ENCODE results near the gene SLC26A2. TPM values are rescaled to one million over a fixed set of nuclear protein-coding genes. Genes with fewer than 3 reads are reported as not detected.

The SLC26A2 gene
- total RNA-seq = 10 to 100 TPM; 14.2 to 14.3 TPM
- polyA plus RNA-seq = 1 to 10 TPM; 1.4 to 4.0 TPM

DNA sequence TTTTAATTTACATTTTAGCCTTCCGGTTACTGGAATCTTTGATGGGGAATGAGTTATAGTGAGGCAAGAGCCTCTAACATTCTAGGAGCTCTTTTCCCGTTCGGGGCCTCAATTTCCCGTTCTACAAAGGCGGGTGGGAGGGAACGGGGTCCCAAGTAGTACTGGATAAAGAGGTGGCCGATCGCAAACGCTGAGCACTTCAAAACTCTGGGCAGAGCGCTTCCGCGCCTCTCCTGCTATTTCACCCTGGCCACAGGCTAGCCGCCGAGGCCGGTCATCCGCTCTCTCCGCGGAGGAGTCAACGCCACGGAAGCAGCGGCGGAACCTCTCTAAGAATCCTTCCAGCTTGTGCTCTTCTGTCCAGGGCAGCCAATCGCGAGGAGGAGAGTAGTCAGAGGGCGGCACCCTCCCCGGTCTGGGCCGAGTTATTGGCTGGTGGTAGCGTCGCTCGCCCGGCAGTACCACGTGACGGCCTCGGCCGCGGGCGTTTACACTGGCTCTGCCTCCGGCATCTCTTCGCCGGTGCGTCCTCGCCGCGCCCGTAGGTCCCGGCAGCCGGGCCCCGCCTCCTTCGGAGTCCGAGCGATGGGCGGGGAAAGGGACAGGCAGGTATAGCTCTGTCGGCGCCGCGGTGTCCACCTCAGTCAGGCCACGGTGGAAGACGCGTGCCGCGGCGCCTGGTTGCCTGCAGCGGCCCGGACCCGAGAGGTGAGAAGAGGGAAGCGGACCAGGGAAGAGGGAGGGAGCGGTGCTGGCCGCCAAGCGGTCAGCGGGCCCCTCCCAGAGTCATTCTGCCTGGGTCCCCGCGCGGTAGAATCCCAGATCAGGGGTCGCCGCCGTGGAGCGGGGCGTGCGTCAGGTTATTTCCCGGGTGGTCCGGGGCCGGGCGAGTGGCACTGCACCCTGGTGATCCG lies at the start of gene SLC26A2:
TSS of gene SLC26A2 (plus strand) at position 487 of the 914 bp plus-strand sequence. CDS start 16,895 bp downstream, outside the sequence.
- CTCF ChIA-PET (ENCODE audit: partially characterized antibody) = interaction anchor here (0.6 to 5.0 kb wide), 11 partner anchors 8 to 515 kb away, joined by 3 to 51 read pairs (median 5); partner anchors contain the start of genes HMGXB3 and TIGD6
- intact Hi-C loops (cut with micrococcal nuclease) = loop anchor here (1.0 to 10.0 kb wide), 3 partner anchors 40 to 616 kb away; partner anchors contain the start of genes GRPEL2, HMGXB3 and TIGD6
- Histone ChIP-seq H3K4me3 (ENCODE audit: low read length in 2 of 2) (peak within 1 kb of the TSS; percentile 80 to 84), H3K9me3 (ENCODE audit: control insufficient read depth in 1 of 2, low read length in 2 of 2) (no peaks in the 10 kb centered on the region), H3K4me1 (ENCODE audit: insufficient read depth, low read length) (peaks cover 27% of the 10 kb centered on the region), H3K27me3 (ENCODE audit: insufficient read depth, low read length) (no peaks in the 10 kb centered on the region), H3K36me3 (ENCODE audit: insufficient read depth, low read length) (no peaks in the 10 kb centered on the region), H3K27ac (ENCODE audit: low read depth, low read length) (peak within 1 kb of the TSS; percentile 72)
- DNase-seq = peak; percentile 90 to 96 (median 91)
- Mint-ChIP-seq H3K27me3 (no peaks in the 10 kb centered on the region), H3K4me3 (peak within 1 kb of the TSS; percentile 93 to 99 (median 98)), H3K27ac (peak within 1 kb of the TSS; percentile 91 to 100 (median 98)), H3K4me1 (peaks cover 27 to 37% (median 30%) of the 10 kb centered on the region in 4 donors), H3K9me3 (no peaks in the 10 kb centered on the region), H3K36me3 (peaks cover 0 to 7% of the 10 kb centered on the region in 2 donors)
- POLR2A ChIA-PET (ENCODE audit: partially characterized antibody) = interaction anchor here (0.8 to 3.0 kb wide), 6 partner anchors 9 to 720 kb away, joined by 3 to 35 read pairs (median 4); partner anchors contain the start of genes HMGXB3, PPARGC1B and TIGD6

DNA sequence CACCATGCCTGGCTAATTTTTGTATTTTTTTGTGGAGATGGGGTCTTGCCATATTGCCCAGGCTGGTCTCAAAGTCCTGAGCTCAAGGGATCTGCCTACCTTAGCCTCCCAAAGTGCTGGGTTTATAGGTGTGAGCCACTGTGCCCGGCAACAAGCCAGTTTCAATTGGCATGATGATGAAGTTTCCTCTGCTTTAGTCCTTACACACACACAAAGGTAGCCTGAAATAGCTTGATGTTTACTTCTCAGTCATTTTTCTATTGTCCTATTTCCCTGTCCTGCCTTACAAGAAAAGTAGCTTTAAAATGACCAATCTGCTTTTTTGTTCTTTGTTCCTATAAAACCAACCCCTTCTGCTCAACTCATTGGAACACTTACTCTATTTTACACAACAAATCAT lies 49.5 kb upstream of the SLC26A2 start:
- no peak overlapping the region for H3K4me3 ChIP-seq (ENCODE audit: low read length in 2 of 2)
- Mint-ChIP-seq H3K36me3 (no peaks in the 10 kb centered on the region), H3K4me1 (no peaks in the 10 kb centered on the region), H3K9me3 (no peaks in the 10 kb centered on the region), H3K27me3 (peaks cover 15 to 21% of the 10 kb centered on the region in 2 donors), H3K4me3 (no peak overlapping the region), H3K27ac (no peak overlapping the region)
- ChIA-PET CTCF (ENCODE audit: partially characterized antibody) (no interaction called here), POLR2A (ENCODE audit: partially characterized antibody) (no interaction called here)
- H3K27ac ChIP-seq (ENCODE audit: low read depth, low read length) = no peak overlapping the region
- intact Hi-C loops (cut with micrococcal nuclease) = no loop called here
- H3K4me1 ChIP-seq (ENCODE audit: insufficient read depth, low read length) = no peaks in the 10 kb centered on the region
- no peaks in the 10 kb centered on the region for H3K36me3 ChIP-seq (ENCODE audit: insufficient read depth, low read length)
- no peaks in the 10 kb centered on the region for H3K9me3 ChIP-seq (ENCODE audit: control insufficient read depth in 1 of 2, low read length in 2 of 2)
- DNase-seq = no peak
- H3K27me3 ChIP-seq (ENCODE audit: insufficient read depth, low read length) = no peaks in the 10 kb centered on the region

DNA sequence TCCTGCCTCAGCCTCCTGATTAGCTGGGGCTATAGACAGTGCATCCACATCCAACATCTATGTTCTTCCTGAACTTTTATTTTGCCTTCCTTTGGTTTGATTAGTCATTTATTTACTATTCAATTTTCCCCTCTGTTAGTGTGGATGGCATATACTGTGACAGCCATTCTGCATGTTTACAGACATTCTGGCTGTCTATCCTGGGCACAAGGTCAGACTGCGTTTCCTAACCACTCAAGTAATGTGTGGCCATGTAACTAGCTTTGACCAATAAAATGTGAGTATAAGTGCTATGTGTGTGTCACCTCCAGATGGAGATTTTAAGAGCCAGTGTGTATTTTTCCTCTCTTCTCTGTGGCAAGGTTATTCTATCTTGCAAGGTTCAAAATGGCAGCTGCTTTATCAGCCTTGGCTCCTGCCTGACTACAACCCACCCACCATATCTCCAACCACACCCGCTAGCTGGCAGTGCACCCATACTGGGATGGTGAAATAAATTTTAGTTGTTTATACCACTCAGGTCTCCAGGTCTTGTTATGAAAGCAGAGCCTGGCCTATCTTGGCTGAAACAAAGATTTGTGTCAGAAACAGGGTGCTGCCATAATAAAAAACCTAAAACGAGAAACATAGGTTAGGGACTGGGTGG lies 48.2 kb upstream of the SLC26A2 start:
- Mint-ChIP-seq H3K27ac (no peak overlapping the region), H3K9me3 (no peaks in the 10 kb centered on the region), H3K4me1 (no peaks in the 10 kb centered on the region), H3K4me3 (no peak overlapping the region), H3K27me3 (peaks cover 13 to 22% of the 10 kb centered on the region in 2 donors), H3K36me3 (no peaks in the 10 kb centered on the region)
- Histone ChIP-seq H3K4me1 (ENCODE audit: insufficient read depth, low read length) (no peaks in the 10 kb centered on the region), H3K36me3 (ENCODE audit: insufficient read depth, low read length) (no peaks in the 10 kb centered on the region), H3K27ac (ENCODE audit: low read depth, low read length) (no peak overlapping the region), H3K9me3 (ENCODE audit: control insufficient read depth in 1 of 2, low read length in 2 of 2) (no peaks in the 10 kb centered on the region), H3K4me3 (ENCODE audit: low read length in 2 of 2) (no peak overlapping the region), H3K27me3 (ENCODE audit: insufficient read depth, low read length) (no peaks in the 10 kb centered on the region)
- intact Hi-C loops (cut with micrococcal nuclease) = no loop called here
- DNase-seq = no peak
- CTCF ChIA-PET (ENCODE audit: partially characterized antibody) = interaction anchor here (0.6 to 1.2 kb wide), 2 partner anchors 35 to 84 kb away, joined by 3 read pairs; no protein-coding TSS in a partner anchor
- POLR2A ChIA-PET (ENCODE audit: partially characterized antibody) = no interaction called here

DNA sequence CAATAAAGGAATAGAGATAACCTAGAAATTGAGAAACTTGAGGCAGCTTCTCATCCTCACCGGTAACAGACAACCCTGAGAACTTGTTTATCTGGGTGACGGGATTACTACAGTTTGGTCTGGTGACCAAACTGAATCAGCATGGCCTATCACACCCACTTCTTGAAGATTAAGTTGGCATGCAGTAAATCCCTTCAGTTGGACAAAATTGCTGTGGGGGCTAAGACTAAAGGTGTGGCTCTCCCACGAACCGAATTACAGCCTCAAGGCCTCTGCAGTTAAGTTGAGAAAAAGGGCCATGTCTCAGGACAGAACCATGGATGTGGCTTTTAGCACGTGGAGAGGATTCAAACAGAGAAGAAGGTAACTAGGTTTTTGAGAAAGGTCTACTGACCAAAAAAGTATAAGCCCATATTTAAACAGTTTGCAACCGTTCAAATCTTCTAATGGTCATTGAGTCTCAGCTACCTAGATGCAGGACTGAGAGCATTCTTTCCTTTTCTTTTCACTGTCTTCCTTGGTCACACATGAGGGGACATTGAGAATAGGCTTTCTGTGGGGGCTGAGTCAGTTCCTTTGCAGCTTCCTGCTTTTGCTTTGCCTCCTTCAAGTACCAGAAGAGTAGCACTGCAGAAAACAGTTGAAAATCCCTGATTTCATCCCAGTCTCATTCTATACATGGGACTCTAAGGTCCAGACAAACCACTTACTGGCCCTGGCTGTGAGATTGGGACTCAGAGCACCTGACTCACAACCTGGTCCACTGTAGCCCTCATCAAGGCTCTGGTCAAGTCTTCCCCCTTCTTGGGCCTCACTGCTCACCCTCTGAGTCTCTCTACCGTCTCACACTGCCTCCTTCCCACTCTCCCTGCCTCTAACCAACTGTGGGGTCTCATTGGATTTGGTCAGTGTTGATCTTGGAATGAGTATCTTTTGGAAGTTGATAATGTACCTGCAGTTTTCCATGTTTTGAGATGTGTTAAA lies 46.8 kb upstream of the SLC26A2 start:
- Histone ChIP-seq H3K36me3 (ENCODE audit: insufficient read depth, low read length) (no peaks in the 10 kb centered on the region), H3K4me3 (ENCODE audit: low read length in 2 of 2) (no peak overlapping the region), H3K27me3 (ENCODE audit: insufficient read depth, low read length) (no peaks in the 10 kb centered on the region), H3K4me1 (ENCODE audit: insufficient read depth, low read length) (no peaks in the 10 kb centered on the region), H3K27ac (ENCODE audit: low read depth, low read length) (no peak overlapping the region), H3K9me3 (ENCODE audit: control insufficient read depth in 1 of 2, low read length in 2 of 2) (no peaks in the 10 kb centered on the region)
- H3K4me1 Mint-ChIP-seq = no peaks in the 10 kb centered on the region
- H3K36me3 Mint-ChIP-seq = no peaks in the 10 kb centered on the region
- intact Hi-C loops (cut with micrococcal nuclease) = no loop called here
- ChIA-PET POLR2A (ENCODE audit: partially characterized antibody) (no interaction called here), CTCF (ENCODE audit: partially characterized antibody) (interaction anchor here (0.7 to 1.2 kb wide), 2 partner anchors 86 to 527 kb away, joined by 3 read pairs; no protein-coding TSS in a partner anchor)
- H3K9me3 Mint-ChIP-seq = no peaks in the 10 kb centered on the region
- no peak for DNase-seq
- peaks cover 19 to 22% of the 10 kb centered on the region in 2 donors for H3K27me3 Mint-ChIP-seq
- no peak overlapping the region for H3K4me3 Mint-ChIP-seq
- no peak overlapping the region for H3K27ac Mint-ChIP-seq

DNA sequence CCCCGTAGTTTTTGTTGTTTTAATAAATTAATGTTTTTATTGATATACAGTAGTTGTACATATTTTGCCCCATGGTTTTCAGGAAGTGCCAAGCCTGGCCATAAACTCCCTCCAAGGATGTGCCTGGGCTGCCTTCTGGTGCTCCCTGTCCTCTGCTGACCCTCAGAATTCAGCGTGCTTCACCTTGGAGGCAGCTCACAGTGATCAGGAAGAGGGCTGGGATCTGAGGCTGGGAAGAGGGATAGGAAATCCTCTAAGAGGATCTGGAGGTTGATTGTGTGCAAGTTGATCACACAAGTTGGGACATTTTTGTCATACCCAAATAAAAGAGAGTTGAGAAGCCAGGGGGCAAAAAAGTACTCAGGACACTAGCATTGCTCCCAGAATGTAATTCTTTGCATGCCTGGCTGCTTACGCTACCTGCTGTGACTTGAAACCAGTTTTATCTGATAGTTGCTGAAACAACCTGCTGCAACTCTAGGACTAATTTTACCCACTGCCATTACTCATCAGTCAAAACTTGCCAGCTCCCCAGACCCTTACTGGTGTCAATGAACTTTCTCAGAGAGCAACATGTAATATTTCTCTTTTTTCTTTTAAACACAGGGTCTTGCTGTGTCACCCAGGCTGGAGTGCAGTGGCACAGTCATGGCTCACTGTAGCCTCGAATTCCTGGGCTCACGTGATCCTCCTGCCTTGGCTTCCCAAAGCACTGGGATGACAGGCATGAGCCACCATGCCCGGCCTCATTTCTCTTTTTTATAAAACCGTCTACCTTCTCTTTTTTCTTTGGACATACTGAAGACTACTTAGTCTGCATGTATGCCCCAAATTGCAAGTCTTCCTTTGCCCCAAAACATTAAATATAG lies 44.9 kb upstream of the SLC26A2 start:
- peaks cover 12 to 17% of the 10 kb centered on the region in 2 donors for H3K27me3 Mint-ChIP-seq
- no peaks in the 10 kb centered on the region for H3K4me1 Mint-ChIP-seq
- Histone ChIP-seq H3K4me3 (ENCODE audit: low read length in 2 of 2) (no peak overlapping the region), H3K9me3 (ENCODE audit: control insufficient read depth in 1 of 2, low read length in 2 of 2) (no peaks in the 10 kb centered on the region), H3K36me3 (ENCODE audit: insufficient read depth, low read length) (no peaks in the 10 kb centered on the region), H3K27me3 (ENCODE audit: insufficient read depth, low read length) (no peaks in the 10 kb centered on the region), H3K4me1 (ENCODE audit: insufficient read depth, low read length) (no peaks in the 10 kb centered on the region), H3K27ac (ENCODE audit: low read depth, low read length) (no peak overlapping the region)
- ChIA-PET POLR2A (ENCODE audit: partially characterized antibody) (no interaction called here), CTCF (ENCODE audit: partially characterized antibody) (no interaction called here)
- no peak overlapping the region for H3K27ac Mint-ChIP-seq
- no peak overlapping the region for H3K4me3 Mint-ChIP-seq
- no peaks in the 10 kb centered on the region for H3K9me3 Mint-ChIP-seq
- no peaks in the 10 kb centered on the region for H3K36me3 Mint-ChIP-seq
- intact Hi-C loops (cut with micrococcal nuclease) = no loop called here
- no peak for DNase-seq

DNA sequence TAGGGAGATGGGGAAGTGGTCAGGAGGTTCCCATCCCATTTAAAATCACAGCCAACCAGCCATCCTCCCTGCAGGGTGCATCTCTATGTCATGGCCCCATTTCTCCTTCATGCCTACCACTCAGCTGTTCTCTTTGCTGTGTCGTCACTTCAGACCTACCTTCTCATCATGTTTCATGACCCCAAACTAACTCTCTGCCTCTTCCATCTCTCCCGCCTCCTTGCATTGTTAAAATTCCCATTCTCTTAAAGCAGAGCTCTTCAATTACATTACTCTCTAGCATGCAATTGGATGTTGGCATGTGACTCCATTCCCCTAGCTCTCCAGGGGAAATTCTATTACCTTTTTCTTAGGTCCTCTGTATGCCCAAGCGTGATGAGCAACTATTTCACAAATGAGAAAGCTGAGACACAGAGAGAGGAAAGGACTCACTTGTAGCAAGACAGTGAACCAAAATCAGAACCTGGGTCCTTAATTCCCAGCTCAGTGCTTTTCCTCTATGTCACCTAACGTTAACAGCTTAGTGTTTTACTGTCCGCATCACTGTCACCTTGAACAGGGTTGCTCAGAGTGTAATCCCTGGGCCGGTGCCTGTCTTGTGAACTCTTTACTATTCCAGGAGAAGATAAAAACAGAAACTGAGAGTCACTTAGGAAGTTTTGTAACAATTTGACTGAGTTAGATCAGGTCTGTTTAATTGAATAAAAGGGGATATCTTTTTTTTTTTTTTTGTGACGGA lies 44.1 kb upstream of the SLC26A2 start:
- no peak for DNase-seq
- H3K27ac Mint-ChIP-seq = no peak overlapping the region
- H3K4me3 ChIP-seq (ENCODE audit: low read length in 2 of 2) = no peak overlapping the region
- POLR2A ChIA-PET (ENCODE audit: partially characterized antibody) = no interaction called here
- intact Hi-C loops (cut with micrococcal nuclease) = no loop called here
- no peaks in the 10 kb centered on the region for H3K4me1 Mint-ChIP-seq
- CTCF ChIA-PET (ENCODE audit: partially characterized antibody) = no interaction called here
- no peaks in the 10 kb centered on the region for H3K36me3 ChIP-seq (ENCODE audit: insufficient read depth, low read length)
- H3K9me3 ChIP-seq (ENCODE audit: control insufficient read depth in 1 of 2, low read length in 2 of 2) = no peaks in the 10 kb centered on the region
- H3K36me3 Mint-ChIP-seq = no peaks in the 10 kb centered on the region
- no peaks in the 10 kb centered on the region for H3K9me3 Mint-ChIP-seq
- H3K27me3 ChIP-seq (ENCODE audit: insufficient read depth, low read length) = no peaks in the 10 kb centered on the region
- no peaks in the 10 kb centered on the region for H3K4me1 ChIP-seq (ENCODE audit: insufficient read depth, low read length)
- no peak overlapping the region for H3K27ac ChIP-seq (ENCODE audit: low read depth, low read length)
- H3K27me3 Mint-ChIP-seq = peaks cover 13 to 14% of the 10 kb centered on the region in 2 donors
- no peak overlapping the region for H3K4me3 Mint-ChIP-seq

All from CD4-positive, alpha-beta memory T cell (primary cell).